ENCODE data around the gene RNF168.
A peak's percentile ranks its signal among the peaks of the same experiment; 100 is the strongest.
"Not testable (repeated sequence)": the region's sequence is repeated elsewhere in the genome, so short reads cannot be mapped to it uniquely, and the experiment has no call there.

The RNF168 gene, protein sequence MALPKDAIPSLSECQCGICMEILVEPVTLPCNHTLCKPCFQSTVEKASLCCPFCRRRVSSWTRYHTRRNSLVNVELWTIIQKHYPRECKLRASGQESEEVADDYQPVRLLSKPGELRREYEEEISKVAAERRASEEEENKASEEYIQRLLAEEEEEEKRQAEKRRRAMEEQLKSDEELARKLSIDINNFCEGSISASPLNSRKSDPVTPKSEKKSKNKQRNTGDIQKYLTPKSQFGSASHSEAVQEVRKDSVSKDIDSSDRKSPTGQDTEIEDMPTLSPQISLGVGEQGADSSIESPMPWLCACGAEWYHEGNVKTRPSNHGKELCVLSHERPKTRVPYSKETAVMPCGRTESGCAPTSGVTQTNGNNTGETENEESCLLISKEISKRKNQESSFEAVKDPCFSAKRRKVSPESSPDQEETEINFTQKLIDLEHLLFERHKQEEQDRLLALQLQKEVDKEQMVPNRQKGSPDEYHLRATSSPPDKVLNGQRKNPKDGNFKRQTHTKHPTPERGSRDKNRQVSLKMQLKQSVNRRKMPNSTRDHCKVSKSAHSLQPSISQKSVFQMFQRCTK

DNA sequence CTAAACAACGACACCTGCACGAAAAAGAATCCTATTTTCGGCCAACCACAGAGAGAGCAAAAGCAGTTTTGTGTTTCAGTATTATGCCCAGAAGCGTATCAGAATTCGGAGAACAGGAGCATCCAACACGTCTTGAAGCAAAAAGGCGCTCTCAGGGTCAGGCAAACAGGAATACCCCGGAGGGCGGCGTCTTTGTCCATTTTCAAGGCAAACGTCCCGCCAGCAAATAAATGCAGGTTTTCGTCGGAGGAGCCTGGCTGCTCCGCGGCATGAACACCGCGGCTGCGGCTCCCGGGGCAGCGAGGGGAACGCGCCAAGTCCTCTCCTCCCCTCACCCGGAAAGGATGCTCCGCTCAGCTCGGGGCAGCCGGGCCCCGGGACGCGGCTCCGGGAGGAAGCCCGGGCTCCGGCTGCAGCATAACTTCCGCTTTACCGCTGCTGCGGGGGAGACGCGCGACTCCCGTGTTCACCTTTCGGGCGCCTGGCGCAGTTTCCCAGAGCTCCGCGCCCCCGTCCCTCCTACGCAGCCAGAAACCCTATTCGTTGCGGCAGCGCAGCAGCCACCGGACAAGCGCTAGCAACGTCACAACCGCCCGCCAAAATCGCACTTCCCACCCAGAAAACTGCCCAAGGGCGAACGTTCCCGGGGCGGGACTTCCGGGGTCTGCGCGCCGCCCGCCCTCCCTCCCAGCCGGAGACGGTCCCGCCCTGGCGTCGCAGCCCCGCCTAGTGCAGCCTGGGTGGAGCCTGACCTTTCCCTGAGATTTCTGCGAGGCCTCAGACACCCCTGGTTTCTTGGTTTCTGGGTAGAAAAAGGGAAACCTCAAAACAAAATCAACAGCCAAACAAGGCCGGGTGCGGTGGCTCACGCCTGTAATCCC, at the start of gene RNF168:
RNF168 (minus strand) TSS at position 573 of the 881 bp plus-strand sequence. CDS start 595 bp downstream, outside the sequence.
- peak; percentile 90 for DNase-seq (ENCODE audit: low read depth)

DNA sequence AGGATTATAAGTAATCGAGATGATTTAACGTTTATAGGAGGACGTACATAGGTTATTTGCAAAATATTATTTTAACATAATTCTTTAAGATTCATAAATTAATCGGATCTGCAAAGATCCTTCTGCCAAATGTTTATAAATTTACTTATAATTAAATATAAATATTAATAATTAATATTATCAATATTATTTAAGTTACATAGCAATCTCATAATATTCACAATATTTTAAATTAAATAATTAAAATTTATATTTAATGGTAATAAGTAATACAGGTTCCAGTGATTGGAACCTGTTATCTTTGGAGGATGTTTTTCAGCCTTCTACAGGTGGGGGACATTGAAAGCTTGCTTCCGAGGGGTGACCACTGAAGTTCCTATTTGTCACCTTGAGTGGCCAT, 48.7 kb upstream of the RNF168 start:
- DNase-seq (ENCODE audit: low read depth): no peak

DNA sequence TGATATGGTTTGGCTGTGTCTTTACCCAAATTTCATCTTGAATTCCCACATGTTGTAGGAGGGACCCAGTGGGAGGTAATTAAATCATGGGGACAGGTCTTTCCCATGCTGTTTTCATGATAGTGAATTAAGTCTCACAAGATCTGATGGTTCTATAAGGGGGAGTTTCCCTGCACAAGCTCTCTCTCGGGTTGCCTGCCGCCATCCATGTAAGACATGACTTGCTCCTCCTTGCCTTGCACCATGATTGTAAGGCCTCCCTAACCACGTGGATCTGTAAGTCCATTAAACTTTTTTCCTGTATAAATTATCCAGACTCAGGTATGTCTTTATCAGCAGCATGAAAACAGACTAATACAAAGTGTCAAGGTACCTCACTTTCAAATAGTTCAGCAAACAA, 46.6 kb upstream of the RNF168 start:
- DNase-seq (ENCODE audit: low read depth): not testable (repeated sequence)

DNA sequence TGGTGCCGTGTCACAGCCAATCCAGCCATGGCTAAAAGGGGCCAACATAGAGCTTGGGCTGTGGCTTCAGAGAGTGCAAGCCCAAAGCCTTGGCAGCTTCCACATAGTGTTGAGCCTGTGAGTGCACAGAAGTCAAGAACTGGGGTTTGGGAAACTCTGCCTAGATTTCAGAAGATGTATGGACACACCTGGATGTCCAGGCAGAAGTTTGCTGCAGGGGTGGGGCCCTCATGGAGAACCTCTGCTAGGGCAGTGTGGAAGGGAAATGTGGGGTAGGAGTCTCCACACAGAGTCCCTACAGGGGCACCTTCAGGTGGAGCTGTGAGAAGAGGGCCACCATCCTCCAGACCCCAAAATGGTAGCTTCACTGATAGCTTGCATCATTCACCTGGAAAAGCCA, 45.7 kb upstream of the RNF168 start:
- DNase-seq (ENCODE audit: low read depth): not testable (repeated sequence)

DNA sequence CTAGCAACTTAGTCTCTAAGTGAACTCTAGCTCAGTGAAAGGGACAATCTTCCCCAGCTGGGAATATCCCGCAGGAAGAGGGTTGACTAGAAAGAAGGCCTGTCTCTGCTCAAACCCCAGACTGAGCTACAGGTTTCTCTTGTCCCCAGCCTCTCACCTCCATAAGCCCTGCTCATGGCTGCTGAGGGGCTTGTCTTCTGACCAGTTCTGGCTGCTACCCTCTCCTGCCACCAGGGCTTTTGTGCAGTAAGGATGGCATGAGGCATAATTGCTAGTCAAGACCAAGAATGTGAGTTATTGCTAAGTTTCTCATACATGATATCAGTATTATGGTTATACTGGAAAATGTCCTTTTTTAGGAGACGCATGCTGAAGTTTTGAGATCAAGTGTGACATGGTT, 43.5 kb upstream of the RNF168 start:
- DNase-seq (ENCODE audit: low read depth): no peak

DNA sequence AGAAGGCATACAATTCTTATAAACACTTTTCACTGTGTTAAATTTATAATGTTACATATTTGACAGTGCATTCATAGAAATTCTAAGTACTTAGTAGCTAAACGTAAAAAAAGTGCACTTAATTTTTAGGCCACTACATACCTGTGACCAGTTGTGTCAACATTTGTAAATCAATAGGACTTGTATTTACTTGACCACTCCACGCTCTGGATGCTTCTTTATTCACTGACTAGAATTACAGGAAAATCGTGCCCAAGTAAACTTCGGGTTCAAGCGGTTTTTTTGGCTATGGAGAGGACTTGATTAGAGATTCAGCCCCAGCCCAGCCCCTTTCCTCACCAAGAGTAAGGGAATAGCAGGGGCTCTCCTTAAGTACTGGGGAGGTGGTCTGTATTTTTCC, 43.0 kb upstream of the RNF168 start:
- no peak for DNase-seq (ENCODE audit: low read depth)

DNA sequence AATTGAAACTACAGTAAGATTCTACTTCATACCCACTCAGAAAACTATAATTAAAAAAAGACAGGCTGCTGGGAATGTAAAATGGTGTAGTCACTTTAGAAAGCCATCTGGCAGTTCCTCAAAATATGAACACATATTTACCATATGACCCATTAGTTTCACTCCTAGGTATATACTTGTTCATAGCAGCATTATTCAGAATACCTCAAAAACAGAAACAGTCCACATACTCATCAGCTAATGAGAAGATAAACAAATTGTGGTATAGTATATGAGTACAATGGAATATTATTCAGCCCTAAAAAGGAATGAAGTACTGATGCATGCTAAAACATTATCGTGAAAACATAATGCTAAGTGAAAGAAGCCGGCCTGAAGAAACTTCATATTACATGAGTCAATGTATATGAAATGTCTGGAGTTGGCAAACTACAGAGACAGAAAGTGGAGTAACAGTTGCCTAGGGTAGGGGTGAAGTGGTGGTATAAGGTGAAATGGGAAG, 41.0 kb upstream of the RNF168 start:
- DNase-seq (ENCODE audit: low read depth): no peak

DNA sequence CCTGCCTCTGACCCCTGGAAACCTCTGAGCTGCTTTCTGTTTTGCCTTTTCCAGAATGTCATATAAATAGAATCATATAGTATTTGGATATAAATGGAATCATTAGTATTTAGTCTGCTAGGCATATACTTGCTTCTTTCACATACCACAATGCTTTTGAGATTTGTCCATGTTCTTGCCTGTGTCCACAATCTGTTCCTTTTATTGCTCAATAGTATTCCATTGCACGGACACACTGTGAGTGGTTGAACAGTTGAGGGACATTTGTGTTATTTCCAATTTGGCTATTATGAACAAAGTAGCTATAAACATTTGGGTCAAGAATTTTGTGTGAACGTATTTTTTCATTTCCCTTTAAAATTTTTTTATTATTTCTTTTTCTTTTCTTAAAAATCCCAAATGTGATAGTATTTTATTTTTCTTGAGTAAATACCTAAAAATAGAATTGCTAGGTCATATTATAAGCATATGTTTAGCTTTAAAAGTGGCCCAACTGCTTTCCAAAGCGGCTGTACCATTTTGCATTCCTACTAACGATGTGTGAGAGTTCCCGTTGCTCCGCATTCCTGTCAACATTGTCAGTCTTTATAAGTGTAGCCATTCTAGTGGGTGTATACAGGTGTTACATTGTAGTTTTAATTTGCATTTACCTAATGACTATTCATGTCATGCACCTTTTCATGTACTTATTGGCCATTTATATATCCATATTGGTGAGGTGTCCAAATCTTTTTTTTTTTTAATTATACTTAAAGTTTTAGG, 38.3 kb upstream of the RNF168 start:
- no peak for DNase-seq (ENCODE audit: low read depth)

DNA sequence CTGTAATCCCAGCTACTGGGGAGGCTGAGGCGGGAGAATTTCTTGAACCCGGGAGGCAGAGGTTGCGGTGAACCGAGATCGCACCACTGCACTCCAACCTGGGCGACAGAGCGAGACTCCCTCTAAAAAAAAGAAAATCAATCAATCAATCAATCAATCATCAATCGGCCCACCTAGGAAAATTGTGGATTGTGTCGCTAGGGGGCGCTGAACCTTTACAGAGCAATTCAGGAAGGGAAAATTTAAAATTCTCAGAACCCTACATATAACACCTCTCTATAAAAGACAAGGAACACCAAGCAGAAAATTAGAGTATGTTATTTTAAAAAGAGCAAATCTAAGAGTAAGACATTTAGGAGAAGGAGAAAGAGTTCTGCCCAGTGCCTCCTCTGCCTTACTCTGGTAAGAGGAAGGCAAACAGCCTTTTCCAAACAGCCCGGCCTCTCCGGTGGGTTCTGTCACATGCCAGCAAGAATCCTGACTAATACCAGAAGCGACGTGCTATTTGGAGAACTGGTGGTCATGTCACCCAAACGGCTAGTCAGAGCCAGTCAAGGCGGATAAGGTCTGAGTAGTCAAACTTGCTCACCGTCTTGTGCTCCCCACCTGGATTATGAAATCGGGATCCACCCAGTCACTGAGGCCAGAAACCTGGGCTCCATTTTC, 33.9 kb upstream of the RNF168 start:
- DNase-seq (ENCODE audit: low read depth): peak; percentile 33

DNA sequence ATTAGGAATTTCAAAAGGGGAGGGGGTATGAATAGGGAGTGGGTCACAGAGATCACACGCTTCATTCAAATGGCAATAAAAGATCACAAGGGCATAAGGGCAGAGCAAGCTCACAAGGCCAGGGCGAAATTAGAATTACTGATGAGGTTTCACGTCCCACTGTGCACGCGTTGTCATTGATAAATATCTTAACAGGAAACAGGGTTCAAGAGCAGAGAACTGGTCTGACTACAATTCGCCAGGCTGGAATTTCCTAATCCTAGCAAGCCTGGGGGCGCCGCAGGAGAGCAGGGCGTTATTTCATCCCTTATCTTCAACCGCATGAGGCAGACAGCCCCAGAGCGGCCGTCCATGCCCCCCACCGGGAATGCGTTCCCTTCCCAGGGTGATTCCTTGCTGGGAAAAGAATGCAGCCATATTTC, 29.7 kb upstream of the RNF168 start:
- no peak for DNase-seq (ENCODE audit: low read depth)

DNA sequence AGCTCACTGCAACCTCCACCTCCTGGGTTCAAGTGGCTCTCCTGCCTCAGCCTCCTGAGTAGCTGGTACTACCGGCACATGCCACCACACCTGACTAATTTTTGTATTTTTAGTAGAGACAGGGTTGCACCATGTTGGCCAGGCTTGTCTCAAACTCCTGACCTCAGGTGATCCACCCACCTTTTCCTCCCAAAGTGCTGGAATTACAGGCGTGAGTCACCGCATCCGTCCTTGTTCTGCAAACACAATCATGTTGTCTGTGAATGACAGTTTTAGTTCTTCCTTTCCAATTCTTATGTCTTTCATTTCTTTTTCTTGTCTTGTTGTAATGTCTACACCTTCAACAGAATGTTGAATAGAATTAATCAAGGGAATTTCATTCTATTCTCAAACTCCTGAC, 27.9 kb upstream of the RNF168 start:
- DNase-seq (ENCODE audit: low read depth): no peak

DNA sequence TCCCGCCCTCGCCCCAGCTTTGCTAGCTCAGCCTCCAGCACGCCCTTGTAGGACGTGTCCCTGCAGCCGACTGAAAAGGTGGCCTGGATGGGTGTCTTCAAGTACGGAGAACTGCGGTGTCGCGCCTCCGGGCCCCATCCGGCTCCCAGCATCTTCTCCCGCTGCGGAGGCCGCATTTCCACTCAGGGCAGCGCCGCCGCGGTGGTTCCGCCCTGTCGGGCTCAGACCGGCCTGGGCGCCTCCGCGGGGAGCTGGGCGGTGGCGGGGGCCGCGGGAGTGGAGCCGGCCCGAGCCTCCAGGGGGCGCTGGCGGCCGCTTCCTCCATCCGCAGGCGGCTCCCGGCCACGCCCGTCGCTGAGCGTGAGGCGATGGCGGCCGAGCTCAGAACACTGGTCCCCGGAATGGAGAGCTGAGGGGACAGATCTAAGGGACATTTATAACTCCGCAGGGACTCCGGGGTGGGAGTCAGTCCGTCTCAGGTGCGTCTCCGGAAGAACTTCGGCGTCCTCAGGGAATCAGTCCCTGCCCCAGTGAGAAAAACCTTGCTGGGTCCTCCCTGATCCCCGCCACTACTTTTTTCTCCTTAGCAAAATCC, 25.2 kb upstream of the RNF168 start:
- DNase-seq (ENCODE audit: low read depth): peak; percentile 88

DNA sequence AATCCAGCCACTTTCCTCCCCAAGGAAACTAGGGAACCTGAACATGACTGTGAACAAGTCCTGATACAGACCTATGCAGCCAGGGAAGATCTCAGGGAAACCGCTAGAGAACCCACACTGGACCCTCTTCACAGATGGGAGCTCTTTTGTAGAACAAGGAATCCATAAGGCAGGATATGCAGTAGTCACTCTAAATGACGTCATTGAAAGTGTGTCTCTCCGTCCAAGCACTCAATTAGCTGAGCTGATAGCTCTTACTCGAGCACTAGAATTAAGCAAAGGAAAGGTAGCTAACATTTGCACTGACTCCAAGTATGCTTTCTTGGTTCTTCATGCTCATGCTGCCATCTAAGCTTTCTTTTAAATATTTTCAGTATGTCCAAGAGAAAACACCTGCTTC, 21.6 kb upstream of the RNF168 start:
- no peak for DNase-seq (ENCODE audit: low read depth)

DNA sequence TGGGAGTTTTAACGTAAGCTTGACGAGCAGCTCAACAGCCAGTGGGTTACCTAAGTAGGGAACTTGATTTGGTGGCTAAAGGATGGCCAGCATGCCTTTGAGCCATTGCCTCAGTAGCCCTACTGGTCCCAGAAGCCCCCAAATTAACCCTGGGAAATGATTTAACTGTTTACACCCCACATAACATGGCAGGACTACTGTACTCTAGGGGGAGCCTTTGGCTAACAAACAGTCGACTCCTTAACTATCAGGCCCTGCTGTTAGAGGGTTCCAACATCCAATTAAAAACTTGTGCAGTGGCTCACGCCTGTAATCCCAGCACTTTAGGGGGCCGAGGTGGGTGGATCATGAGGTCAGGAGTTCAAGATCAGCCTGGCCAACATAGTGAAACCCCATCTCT, 21.0 kb upstream of the RNF168 start:
- no peak for DNase-seq (ENCODE audit: low read depth)

DNA sequence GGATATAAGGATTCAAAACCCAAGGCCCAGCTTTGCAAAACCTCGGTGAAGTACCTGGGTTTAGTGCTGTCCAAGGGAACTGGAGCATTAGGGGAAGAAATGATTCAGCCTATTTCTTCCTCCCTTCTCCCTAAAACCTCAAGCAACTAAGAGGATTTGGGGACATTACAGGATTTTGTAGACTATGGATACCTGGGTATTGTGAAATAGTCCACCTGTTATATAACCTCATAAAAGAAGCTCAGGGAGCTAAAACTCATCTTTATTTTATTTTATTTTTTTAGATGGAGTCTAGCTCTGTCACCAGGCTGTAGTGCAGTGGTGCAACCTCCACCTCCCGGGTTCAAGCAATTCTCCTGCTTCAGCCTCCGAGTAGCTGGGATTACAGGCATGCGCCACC, 20.3 kb upstream of the RNF168 start:
- no peak for DNase-seq (ENCODE audit: low read depth)

DNA sequence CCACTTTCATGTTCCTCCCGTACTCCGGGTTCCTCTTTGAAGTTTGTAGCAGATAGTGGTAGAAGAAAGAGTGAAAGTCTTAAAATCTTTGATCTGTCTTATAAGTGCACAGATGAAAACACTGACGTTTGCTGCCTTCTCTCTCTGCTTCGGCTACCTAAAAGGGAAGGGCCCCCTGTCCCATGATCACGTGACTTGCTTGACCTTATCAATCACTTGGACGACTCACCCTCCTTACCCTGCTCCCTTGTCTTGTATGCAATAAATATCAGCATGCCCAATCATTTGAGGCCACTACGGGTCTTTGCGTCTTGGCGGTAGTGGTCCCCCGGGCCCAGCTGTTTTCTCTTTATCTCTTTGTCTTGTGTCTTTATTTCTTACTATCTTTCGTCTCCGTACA, 17.7 kb upstream of the RNF168 start:
- DNase-seq (ENCODE audit: low read depth): not testable (repeated sequence)

DNA sequence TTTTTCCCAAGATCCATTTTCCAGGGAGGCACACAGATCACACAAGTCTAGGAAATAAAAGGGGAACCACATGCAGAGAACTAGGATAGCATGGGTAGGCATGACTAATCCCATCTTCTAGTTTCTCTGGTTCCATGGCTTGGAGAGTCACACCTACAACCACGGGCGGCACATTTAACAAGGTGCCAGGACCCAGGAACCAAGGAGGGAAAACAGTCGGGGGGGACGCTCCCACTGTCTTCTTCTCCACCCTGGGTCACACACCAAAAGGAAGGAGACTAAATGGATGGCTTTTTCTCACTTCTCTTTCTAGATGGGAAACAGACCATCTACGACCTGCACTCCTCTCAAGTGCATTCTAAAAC, 16.1 kb upstream of the RNF168 start:
- no peak for DNase-seq (ENCODE audit: low read depth)

DNA sequence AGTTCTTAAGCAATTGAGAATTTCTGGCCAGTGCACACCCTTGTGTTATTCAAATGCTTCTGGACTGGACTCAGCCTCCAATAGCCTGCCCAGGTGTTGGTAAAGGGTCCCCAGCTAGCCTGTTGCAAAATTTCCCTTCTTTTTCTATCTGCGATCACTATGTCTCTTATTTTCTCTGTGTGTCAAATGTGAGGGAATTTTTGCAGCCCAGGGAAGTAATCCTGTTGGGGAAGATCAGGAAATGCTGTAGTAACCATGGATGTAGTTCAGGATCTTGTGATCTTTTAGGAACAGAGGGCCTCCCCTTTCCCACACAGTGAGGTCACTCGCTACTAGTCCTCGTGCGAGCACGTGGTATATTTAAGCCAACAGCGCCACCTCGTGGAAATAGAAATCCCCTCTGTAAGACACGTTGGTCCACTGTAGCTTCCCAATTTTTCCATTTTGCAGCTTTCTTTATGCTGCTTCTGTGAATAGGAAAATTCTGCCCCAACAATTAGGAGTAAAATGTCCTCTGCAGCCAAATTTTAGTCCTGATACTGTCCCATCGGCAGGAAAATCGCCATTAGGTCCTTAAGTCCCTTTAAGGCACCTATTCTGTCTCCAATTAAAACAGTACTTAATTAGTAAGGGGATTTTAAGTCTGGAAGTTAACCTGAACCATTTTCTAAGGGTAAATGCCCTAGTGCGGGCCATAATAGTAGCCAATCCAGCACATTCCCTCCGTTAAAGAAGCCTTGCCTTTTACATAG, 15.6 kb upstream of the RNF168 start:
- no peak for DNase-seq (ENCODE audit: low read depth)

DNA sequence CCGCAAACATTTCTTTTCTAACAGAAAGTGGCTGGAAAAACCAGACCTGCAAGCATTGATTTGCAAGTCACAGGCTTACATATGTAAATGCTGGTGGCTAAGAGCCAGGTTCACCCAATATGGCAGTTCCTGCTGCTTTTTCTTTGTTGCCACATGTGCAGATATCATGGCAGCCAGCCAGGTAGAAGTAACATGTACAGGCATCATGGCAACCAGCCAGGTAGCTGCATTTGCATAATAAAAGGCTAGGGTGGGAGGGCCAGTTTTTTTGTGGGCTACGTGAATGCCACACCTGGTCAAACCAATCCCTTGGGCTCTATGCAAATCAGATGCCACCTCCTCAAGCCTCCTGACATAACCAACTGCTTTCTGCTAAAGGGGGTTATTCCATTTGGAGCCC, 14.4 kb upstream of the RNF168 start:
- DNase-seq (ENCODE audit: low read depth): no peak

DNA sequence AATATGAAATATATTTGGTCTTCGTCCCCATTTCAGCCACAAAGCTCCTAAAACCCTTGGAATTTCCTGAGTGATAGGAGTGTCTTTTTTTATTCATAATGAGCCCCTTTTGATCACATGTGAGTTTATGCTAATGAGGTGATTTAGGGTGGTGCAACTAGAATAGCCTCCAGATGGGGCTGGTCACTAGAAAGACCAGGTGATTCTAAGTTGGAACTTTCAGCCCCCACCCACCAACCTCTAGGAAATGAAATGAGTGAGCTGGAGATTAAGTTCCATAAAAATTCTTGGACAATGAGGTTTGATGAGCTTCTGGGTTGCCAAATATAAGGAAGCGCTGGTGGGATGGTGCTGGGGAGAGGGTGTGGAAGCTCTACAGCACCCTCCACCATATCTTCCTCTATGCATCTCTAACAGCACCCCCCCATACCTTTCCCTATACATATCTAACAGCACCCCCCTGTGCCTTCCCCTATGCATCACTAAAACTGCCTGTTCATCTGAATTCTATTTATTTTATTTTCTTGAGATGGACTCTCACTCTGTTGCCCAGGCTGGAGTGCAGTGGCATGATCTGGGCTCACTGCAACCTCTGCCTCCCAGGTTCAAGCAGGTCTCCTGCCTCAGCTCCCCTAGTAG, 13.7 kb upstream of the RNF168 start:
- no peak for DNase-seq (ENCODE audit: low read depth)
